Brain microvascular endothelial cell (primary cell): Measurements from ENCODE around the gene RHOF.

Experiments used
- DNase-seq: peaks from one replicate; pipeline ENCODE4 v3.0.0-alpha.2; 2020
- H3K27ac ChIP-seq: fragments of 250-450 bp; sonication (Bioruptor Pico); 2 replicates; pipeline ENCODE4 v1.5.1; 2020; ENCODE audit warnings: mild to moderate bottlenecking, moderate library complexity
- H3K27me3 ChIP-seq: fragments of 250-450 bp; sonication (Bioruptor Pico); replicated peaks from 2 replicates; pipeline ENCODE4 v1.5.1; 2020; ENCODE audit warnings: mild to moderate bottlenecking
- H3K36me3 ChIP-seq: fragments of 250-450 bp; sonication (Bioruptor Pico); replicated peaks from 2 replicates; pipeline ENCODE4 v1.5.1; 2020; ENCODE audit warnings: mild to moderate bottlenecking
- H3K4me3 ChIP-seq: 2 replicates; pipeline ENCODE4 v1.5.1; 2011; ENCODE audit warnings: low read depth, mild to moderate bottlenecking, control low read depth, low read length, moderate library complexity
- CTCF ChIP-seq: IDR thresholded peaks from 2 replicates; pipeline ENCODE4 v1.5.1; 2011; ENCODE audit warnings: low read depth, mild to moderate bottlenecking, moderate library complexity, low read length, control low read depth, inconsistent platforms; ENCODE audit errors: missing control alignments
- in situ Hi-C: cut with HindIII; loops from 2 replicates; pipeline ENCODE4 v1.10.0; 2017; ENCODE audit warnings: low sequenced_read_pairs, low pct_ligation_motif_present

The RHOF gene

GRCh38 chr12:121800694-121801594 lies 7.5 kb upstream of the RHOF start:
- DNase-seq: peak; percentile 70
- Histone ChIP-seq H3K27ac (peak overlapping the region; percentile 97), H3K36me3 (no peaks in the 10 kb centered on the region), H3K4me3 (peak overlapping the region; percentile 68), H3K27me3 (no peaks in the 10 kb centered on the region)
- in situ Hi-C loops: no loop called here
- no peak for TF ChIP-seq CTCF

GRCh38 chr12:121799842-121800693 lies 6.6 kb upstream of the RHOF start:
- H3K4me3 ChIP-seq: peak overlapping the region; percentile 64
- DNase-seq: peak; percentile 77

GRCh38 chr12:121799156-121799841 lies 5.8 kb upstream of the RHOF start:
- DNase-seq: peak; percentile 77
- Histone ChIP-seq H3K27ac (peak overlapping the region; percentile 97), H3K36me3 (peaks cover 3% of the 10 kb centered on the region), H3K4me3 (peak overlapping the region; percentile 64), H3K27me3 (no peaks in the 10 kb centered on the region)
- in situ Hi-C loops: no loop called here
- TF ChIP-seq CTCF: peak; percentile 7

More at GRCh38 chr12:121799842-121800693, 6.6 kb upstream of the RHOF start:
- Histone ChIP-seq H3K36me3 (peaks cover 3% of the 10 kb centered on the region), H3K27ac (peak overlapping the region; percentile 97), H3K27me3 (no peaks in the 10 kb centered on the region)
- TF ChIP-seq CTCF: no peak
- in situ Hi-C loops: no loop called here

- in situ Hi-C loops: no loop called here
- H3K27ac ChIP-seq: peak overlapping the region; percentile 97
- peak overlapping the region; percentile 64 for H3K4me3 ChIP-seq
- H3K27me3 ChIP-seq: no peaks in the 10 kb centered on the region
- no peak for TF ChIP-seq CTCF
- no peak for DNase-seq
- H3K36me3 ChIP-seq: peaks cover 3% of the 10 kb centered on the region
These were observed 5.3 kb upstream of the RHOF start for GRCh38 chr12:121798787-121799155.

- Histone ChIP-seq H3K4me3 (peak overlapping the region; percentile 45), H3K36me3 (peaks cover 3% of the 10 kb centered on the region), H3K27me3 (no peaks in the 10 kb centered on the region), H3K27ac (no peak overlapping the region)
- no peak for DNase-seq
- TF ChIP-seq CTCF: no peak
- in situ Hi-C loops: no loop called here
These were observed 4.7 kb upstream of the RHOF start for GRCh38 chr12:121797937-121798786.
